DND-41 (cell line): ENCODE data around the gene NOX5.

Experiments
- EZH2 ChIP-seq: IDR thresholded peaks from 3 replicates; pipeline ENCODE4 v1.6.1; 2012; ENCODE audit warnings: borderline replicate concordance, low read depth, mild to moderate bottlenecking, moderate library complexity, low read length, inconsistent platforms; ENCODE audit not compliant: severe bottlenecking
- TF ChIP-seq, protein P1 (sequence below): IDR thresholded peaks from 2 replicates; pipeline ENCODE4 v1.5.1; 2012; ENCODE audit warnings: borderline replicate concordance, low read length, moderate library complexity, mild to moderate bottlenecking; ENCODE audit not compliant: poor library complexity, severe bottlenecking; ENCODE audit errors: extremely low read depth

DNA sequence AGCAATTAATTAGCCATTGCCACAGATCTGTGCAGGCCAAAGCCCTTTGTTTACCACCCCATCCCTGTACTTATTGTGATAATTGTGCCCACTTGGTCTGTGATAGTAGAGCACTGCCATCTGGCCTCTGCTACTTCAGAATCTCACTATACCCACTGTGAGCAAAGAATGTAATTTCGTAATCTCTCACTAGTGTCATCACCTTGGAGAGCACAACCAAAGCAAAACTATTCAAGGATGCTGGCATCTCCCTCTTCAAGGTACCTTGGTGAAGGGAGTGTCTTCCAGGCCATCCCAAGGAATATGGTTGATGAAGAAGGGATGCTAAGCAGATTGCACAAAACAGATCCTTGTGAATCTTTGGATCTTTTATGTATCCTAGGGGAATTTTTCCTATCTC lies 34.7 kb upstream of the NOX5 start:
- TF ChIP-seq, protein P1, sequence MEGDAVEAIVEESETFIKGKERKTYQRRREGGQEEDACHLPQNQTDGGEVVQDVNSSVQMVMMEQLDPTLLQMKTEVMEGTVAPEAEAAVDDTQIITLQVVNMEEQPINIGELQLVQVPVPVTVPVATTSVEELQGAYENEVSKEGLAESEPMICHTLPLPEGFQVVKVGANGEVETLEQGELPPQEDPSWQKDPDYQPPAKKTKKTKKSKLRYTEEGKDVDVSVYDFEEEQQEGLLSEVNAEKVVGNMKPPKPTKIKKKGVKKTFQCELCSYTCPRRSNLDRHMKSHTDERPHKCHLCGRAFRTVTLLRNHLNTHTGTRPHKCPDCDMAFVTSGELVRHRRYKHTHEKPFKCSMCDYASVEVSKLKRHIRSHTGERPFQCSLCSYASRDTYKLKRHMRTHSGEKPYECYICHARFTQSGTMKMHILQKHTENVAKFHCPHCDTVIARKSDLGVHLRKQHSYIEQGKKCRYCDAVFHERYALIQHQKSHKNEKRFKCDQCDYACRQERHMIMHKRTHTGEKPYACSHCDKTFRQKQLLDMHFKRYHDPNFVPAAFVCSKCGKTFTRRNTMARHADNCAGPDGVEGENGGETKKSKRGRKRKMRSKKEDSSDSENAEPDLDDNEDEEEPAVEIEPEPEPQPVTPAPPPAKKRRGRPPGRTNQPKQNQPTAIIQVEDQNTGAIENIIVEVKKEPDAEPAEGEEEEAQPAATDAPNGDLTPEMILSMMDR = no peak
- no peak for TF ChIP-seq EZH2
